Measurements from ENCODE around the gene ABLIM3. TPM values are rescaled to one million over a fixed set of nuclear protein-coding genes. Genes with fewer than 3 reads are reported as not detected.

Gene ABLIM3
- total RNA-seq, 6 experiments from 2014 or later, result 29.3 to 54.1 (median 48.3) TPM

DNA sequence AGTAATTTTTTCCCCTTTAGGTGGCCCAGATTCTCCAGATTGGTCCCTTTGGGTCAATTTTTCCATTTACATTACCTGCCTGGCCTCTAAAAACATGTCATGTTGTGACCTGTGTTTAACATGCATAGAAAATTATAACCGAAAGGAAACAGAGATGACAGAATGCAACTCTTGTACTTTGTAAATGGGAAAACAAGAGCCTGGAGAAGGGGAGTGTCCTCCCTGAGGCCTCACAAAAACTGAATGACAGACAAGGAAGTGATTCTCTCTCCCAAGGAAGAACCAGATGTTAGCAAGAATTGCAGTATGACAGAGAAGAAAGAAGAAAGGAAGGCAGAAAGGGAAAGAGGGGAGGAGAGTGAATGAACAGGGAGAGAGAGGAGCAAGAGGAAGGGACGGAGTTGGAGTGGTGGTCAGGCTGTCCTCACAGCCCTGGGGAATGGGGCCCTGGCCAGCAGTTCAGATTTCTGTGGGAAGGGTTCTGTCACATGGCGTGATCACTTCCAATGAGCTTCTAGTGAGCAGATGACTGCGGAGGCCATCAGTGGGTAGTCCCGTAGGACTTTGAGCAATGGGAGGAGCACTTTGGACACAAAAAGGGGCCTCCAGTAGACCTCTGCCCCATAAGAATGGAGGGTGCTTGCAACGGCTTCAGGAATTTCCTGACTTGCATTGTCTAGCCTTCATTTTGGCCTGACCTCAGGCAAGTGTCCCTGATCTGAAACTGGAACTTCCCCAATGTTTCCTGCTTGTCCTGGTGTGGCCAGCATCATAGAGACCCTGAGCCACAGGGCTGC lies 31.6 kb downstream of the ABLIM3 start:
- H3K27ac Mint-ChIP-seq, result peak overlapping the region; percentile 97
- no peaks in the 10 kb centered on the region; the same call in none of the 2 replicates for H3K27me3 Mint-ChIP-seq (ENCODE audit: insufficient read depth)
- peak; percentile 34 for DNase-seq
- H3K4me3 Mint-ChIP-seq, result peak overlapping the region; percentile 54
- H3K36me3 Mint-ChIP-seq (ENCODE audit: low read depth), result peaks cover 17% of the 10 kb centered on the region; the same call in 1 of the 2 replicates
- H3K4me1 Mint-ChIP-seq (ENCODE audit: low read depth), result peaks cover 86% of the 10 kb centered on the region
- TF ChIP-seq, protein P1, sequence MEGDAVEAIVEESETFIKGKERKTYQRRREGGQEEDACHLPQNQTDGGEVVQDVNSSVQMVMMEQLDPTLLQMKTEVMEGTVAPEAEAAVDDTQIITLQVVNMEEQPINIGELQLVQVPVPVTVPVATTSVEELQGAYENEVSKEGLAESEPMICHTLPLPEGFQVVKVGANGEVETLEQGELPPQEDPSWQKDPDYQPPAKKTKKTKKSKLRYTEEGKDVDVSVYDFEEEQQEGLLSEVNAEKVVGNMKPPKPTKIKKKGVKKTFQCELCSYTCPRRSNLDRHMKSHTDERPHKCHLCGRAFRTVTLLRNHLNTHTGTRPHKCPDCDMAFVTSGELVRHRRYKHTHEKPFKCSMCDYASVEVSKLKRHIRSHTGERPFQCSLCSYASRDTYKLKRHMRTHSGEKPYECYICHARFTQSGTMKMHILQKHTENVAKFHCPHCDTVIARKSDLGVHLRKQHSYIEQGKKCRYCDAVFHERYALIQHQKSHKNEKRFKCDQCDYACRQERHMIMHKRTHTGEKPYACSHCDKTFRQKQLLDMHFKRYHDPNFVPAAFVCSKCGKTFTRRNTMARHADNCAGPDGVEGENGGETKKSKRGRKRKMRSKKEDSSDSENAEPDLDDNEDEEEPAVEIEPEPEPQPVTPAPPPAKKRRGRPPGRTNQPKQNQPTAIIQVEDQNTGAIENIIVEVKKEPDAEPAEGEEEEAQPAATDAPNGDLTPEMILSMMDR (IDR thresholded peaks at IDR 0.05), result no peak
- H3K9me3 Mint-ChIP-seq, result no peaks in the 10 kb centered on the region

DNA sequence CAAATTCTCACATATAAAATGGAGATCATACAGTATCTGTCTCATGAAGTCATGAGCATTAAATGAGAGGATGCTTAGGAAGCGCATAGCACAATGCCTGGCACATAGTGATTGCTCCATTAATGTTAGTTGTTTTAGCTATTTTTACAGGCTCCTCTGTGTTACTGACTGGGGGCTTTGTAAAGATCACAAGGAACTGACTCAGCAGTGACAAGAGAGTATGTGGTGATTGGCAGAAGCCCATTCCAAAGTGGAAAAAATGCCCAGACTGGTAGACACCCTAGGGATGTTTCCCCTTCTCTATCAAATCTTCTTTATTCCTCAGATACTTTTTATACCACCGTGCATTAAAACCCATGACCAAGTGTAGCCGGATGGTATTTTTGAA lies 33.5 kb downstream of the ABLIM3 start:
- Mint-ChIP-seq H3K4me3 (peak overlapping the region; percentile 39), H3K27ac (peak overlapping the region; percentile 97), H3K27me3 (ENCODE audit: insufficient read depth) (no peaks in the 10 kb centered on the region; the same call in none of the 2 replicates), H3K4me1 (ENCODE audit: low read depth) (peaks cover 89% of the 10 kb centered on the region), H3K9me3 (no peaks in the 10 kb centered on the region), H3K36me3 (ENCODE audit: low read depth) (peaks cover 15% of the 10 kb centered on the region)
- TF ChIP-seq, protein P1 (IDR thresholded peaks at IDR 0.05), result no peak
- peak; percentile 18 for DNase-seq

DNA sequence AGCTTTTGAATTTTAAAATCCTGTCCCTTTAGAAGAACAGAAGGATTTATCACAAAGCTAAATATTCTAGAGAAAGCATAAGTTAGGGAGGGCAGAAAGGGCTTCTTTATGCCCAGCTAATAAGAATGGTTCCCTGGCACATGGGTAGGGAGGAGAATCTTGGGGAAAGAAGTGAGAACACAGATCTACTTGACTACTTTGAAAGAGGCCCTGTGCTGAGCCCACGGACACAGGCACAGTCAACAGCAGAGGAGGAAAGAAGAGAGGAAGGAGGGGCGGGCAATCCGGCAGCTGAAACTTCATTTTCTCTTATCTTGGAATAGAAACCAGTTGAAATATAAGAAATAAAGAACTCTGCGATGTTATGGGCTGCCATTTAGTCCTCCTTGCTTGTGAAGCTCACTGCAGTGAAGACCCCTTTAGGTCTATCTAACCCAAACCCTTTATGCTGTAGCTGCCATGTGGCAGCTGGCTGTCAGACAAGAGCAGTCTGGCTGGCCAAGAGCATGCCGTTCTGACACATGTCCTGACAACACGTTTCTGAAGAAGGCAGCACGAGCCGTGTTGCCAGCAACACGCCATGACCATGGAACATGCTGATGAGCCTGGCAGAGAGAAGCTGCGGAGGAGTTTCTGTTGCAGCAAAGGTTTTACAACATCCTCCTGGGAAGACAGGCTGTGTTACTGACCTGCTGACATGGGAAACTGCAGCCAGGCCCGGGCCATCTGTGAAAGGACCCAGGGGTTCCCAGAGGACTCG lies 34.2 kb downstream of the ABLIM3 start:
- TF ChIP-seq, protein P1 (IDR thresholded peaks at IDR 0.05), result no peak
- Mint-ChIP-seq H3K36me3 (ENCODE audit: low read depth) (peaks cover 10% of the 10 kb centered on the region), H3K27me3 (ENCODE audit: insufficient read depth) (no peaks in the 10 kb centered on the region; the same call in none of the 2 replicates), H3K4me1 (ENCODE audit: low read depth) (peaks cover 83% of the 10 kb centered on the region), H3K27ac (peak overlapping the region; percentile 97), H3K9me3 (no peaks in the 10 kb centered on the region), H3K4me3 (peak overlapping the region; percentile 39)
- no peak for DNase-seq

DNA sequence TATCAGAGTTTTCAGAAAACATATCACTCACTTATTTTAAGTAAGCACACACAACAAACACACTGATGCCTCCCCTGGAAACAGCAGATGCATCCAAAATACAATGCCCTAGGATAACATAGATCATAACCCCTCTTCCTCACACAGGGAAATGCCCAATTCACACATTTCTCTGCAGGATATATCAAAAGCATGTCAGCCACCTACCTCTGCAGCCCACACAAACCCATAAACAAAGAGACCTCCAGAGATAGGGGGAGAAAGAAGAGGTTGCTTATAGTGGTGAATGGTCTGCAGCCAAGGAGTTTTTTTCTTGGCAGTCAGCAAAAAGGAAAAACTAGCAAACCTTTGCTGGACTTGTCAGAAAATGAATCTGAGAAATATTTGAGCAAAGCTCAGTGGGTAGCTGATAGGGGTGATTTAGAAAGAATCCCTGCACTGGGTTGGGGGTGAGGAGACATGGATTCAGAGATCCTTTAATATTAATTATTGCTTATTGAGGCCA lies 36.1 kb downstream of the ABLIM3 start:
- Mint-ChIP-seq H3K27ac (no peak overlapping the region), H3K4me3 (no peak overlapping the region), H3K27me3 (ENCODE audit: insufficient read depth) (no peaks in the 10 kb centered on the region; the same call in none of the 2 replicates), H3K36me3 (ENCODE audit: low read depth) (peaks cover 10% of the 10 kb centered on the region), H3K9me3 (no peaks in the 10 kb centered on the region), H3K4me1 (ENCODE audit: low read depth) (peaks cover 83% of the 10 kb centered on the region)
- DNase-seq, result no peak
- TF ChIP-seq, protein P1 (IDR thresholded peaks at IDR 0.05), result no peak

DNA sequence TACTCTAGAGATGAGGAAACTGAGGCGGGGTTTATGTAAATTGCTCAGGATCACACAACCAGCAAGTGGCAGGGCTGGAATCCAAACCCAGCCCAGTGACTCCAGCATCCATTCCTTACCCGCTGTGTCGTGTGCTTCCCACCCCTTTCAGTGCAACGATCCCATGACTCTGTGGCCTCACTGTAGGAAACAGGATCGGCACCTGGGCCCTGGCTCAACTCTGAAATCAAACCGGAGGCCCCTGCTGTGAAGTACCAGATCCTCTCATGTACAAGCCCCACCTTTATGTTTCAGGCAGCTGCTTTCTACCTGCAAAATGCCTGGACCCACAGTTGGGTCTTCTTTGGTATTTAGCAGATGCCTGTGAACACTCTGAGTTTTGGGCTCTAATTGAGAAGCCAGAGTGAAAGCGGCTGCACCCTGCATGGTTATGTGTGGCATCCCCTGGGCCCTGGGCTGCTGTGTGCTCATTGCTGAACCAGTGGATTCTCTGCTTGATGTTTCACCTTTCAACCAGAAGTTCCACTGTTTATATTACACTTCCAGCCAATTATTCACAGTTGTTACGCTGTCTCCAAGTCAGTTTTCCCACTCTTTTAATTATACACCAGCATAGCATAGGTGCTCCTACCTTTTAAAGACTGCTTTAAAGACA lies 36.7 kb downstream of the ABLIM3 start:
- Mint-ChIP-seq H3K27me3 (ENCODE audit: insufficient read depth) (no peaks in the 10 kb centered on the region; the same call in none of the 2 replicates), H3K27ac (no peak overlapping the region; the same call in 1 of the 2 replicates), H3K4me1 (ENCODE audit: low read depth) (peaks cover 82% of the 10 kb centered on the region), H3K4me3 (no peak overlapping the region), H3K9me3 (no peaks in the 10 kb centered on the region), H3K36me3 (ENCODE audit: low read depth) (peaks cover 10% of the 10 kb centered on the region)
- TF ChIP-seq, protein P1 (IDR thresholded peaks at IDR 0.05), result no peak
- no peak for DNase-seq

All from HFFc6 (cell line).